ENCODE results near the gene AFAP1L2.

AFAP1L2 gene

GRCh38 chr10:114304017-114304570 lies 100.2 kb downstream of the AFAP1L2 start:
- Histone ChIP-seq H3K4me3 (ENCODE audit: low read depth in 1 of 2, low read length in 2 of 2) (no peak overlapping the region), H3K27ac (ENCODE audit: low read length) (no peak overlapping the region), H3K79me2 (ENCODE audit: insufficient read depth, low read length) (no peaks in the 10 kb centered on the region), H3K36me3 (ENCODE audit: insufficient read depth, low read length) (no peaks in the 10 kb centered on the region), H3K4me1 (ENCODE audit: insufficient read depth, low read length) (no peaks in the 10 kb centered on the region), H3K9ac (ENCODE audit: low read depth, low read length) (no peak overlapping the region), H3K9me3 (ENCODE audit: insufficient read depth, low read length, severe bottlenecking) (no peaks in the 10 kb centered on the region), H4K20me1 (ENCODE audit: insufficient read depth, low read length) (no peaks in the 10 kb centered on the region), H3K4me2 (ENCODE audit: insufficient read depth, low read length) (no peak overlapping the region), H2AFZ (ENCODE audit: low read depth, low read length) (no peak overlapping the region), H3K27me3 (ENCODE audit: insufficient read depth, low read length, poor library complexity) (peaks cover 8% of the 10 kb centered on the region)
- DNase-seq (peak; percentile 59), ATAC-seq (ENCODE audit: insufficient read depth, low read depth) (peak; percentile 68)
- TF ChIP-seq EZH2 (IDR thresholded peaks at IDR 0.05; ENCODE audit: borderline replicate concordance, low read depth, low read length, severe bottlenecking) (no peak), CTCF (IDR thresholded peaks at IDR 0.05; ENCODE audit: borderline replicate concordance, extremely low read depth, low read length, poor library complexity, severe bottlenecking) (peak; percentile 83)

- Histone ChIP-seq H2AFZ (ENCODE audit: low read depth, low read length) (no peak overlapping the region), H3K9me3 (ENCODE audit: insufficient read depth, low read length, severe bottlenecking) (no peaks in the 10 kb centered on the region), H3K4me1 (ENCODE audit: insufficient read depth, low read length) (no peaks in the 10 kb centered on the region), H3K4me2 (ENCODE audit: insufficient read depth, low read length) (no peak overlapping the region), H3K4me3 (ENCODE audit: low read depth in 1 of 2, low read length in 2 of 2) (no peak overlapping the region), H3K9ac (ENCODE audit: low read depth, low read length) (no peak overlapping the region), H3K36me3 (ENCODE audit: insufficient read depth, low read length) (no peaks in the 10 kb centered on the region), H4K20me1 (ENCODE audit: insufficient read depth, low read length) (no peaks in the 10 kb centered on the region), H3K27me3 (ENCODE audit: insufficient read depth, low read length, poor library complexity) (peaks cover 8% of the 10 kb centered on the region), H3K79me2 (ENCODE audit: insufficient read depth, low read length) (no peaks in the 10 kb centered on the region), H3K27ac (ENCODE audit: low read length) (no peak overlapping the region)
- no peak for DNase-seq
- no peak for ATAC-seq (ENCODE audit: insufficient read depth, low read depth)
- no peak for TF ChIP-seq CTCF (IDR thresholded peaks at IDR 0.05; ENCODE audit: borderline replicate concordance, extremely low read depth, low read length, poor library complexity, severe bottlenecking)
- no peak for TF ChIP-seq EZH2 (IDR thresholded peaks at IDR 0.05; ENCODE audit: borderline replicate concordance, low read depth, low read length, severe bottlenecking)
These were observed 100.7 kb downstream of the AFAP1L2 start for GRCh38 chr10:114303556-114303955.

GRCh38 chr10:114301951-114302710 lies 102.2 kb downstream of the AFAP1L2 start:
- H3K36me3 ChIP-seq (ENCODE audit: insufficient read depth, low read length): no peaks in the 10 kb centered on the region
- TF ChIP-seq EZH2 (IDR thresholded peaks at IDR 0.05; ENCODE audit: borderline replicate concordance, low read depth, low read length, severe bottlenecking): no peak
- ATAC-seq (ENCODE audit: insufficient read depth, low read depth) (no peak), DNase-seq (no peak)
- H3K27me3 ChIP-seq (ENCODE audit: insufficient read depth, low read length, poor library complexity): peaks cover 4% of the 10 kb centered on the region
- H3K4me1 ChIP-seq (ENCODE audit: insufficient read depth, low read length): no peaks in the 10 kb centered on the region
- H3K4me3 ChIP-seq (ENCODE audit: low read depth in 1 of 2, low read length in 2 of 2): no peak overlapping the region
- H2AFZ ChIP-seq (ENCODE audit: low read depth, low read length): no peak overlapping the region
- H4K20me1 ChIP-seq (ENCODE audit: insufficient read depth, low read length): no peaks in the 10 kb centered on the region
- H3K27ac ChIP-seq (ENCODE audit: low read length): no peak overlapping the region
- H3K4me2 ChIP-seq (ENCODE audit: insufficient read depth, low read length): no peak overlapping the region
- no peaks in the 10 kb centered on the region for H3K9me3 ChIP-seq (ENCODE audit: insufficient read depth, low read length, severe bottlenecking)
- no peaks in the 10 kb centered on the region for H3K79me2 ChIP-seq (ENCODE audit: insufficient read depth, low read length)
- no peak overlapping the region for H3K9ac ChIP-seq (ENCODE audit: low read depth, low read length)

- H3K27me3 ChIP-seq (ENCODE audit: insufficient read depth, low read length, poor library complexity): peaks cover 2% of the 10 kb centered on the region
- no peaks in the 10 kb centered on the region for H4K20me1 ChIP-seq (ENCODE audit: insufficient read depth, low read length)
- DNase-seq (no peak), ATAC-seq (ENCODE audit: insufficient read depth, low read depth) (no peak)
- H3K9ac ChIP-seq (ENCODE audit: low read depth, low read length): no peak overlapping the region
- peaks cover 2% of the 10 kb centered on the region for H3K9me3 ChIP-seq (ENCODE audit: insufficient read depth, low read length, severe bottlenecking)
- H3K4me1 ChIP-seq (ENCODE audit: insufficient read depth, low read length): no peaks in the 10 kb centered on the region
- no peak for TF ChIP-seq EZH2 (IDR thresholded peaks at IDR 0.05; ENCODE audit: borderline replicate concordance, low read depth, low read length, severe bottlenecking)
- TF ChIP-seq CTCF (IDR thresholded peaks at IDR 0.05; ENCODE audit: borderline replicate concordance, extremely low read depth, low read length, poor library complexity, severe bottlenecking): no peak
- no peak overlapping the region for H3K27ac ChIP-seq (ENCODE audit: low read length)
- H3K4me3 ChIP-seq (ENCODE audit: low read depth in 1 of 2, low read length in 2 of 2): no peak overlapping the region
- no peaks in the 10 kb centered on the region for H3K79me2 ChIP-seq (ENCODE audit: insufficient read depth, low read length)
- H3K36me3 ChIP-seq (ENCODE audit: insufficient read depth, low read length): no peaks in the 10 kb centered on the region
- no peak overlapping the region for H2AFZ ChIP-seq (ENCODE audit: low read depth, low read length)
- H3K4me2 ChIP-seq (ENCODE audit: insufficient read depth, low read length): no peak overlapping the region
These were observed 103.1 kb downstream of the AFAP1L2 start for GRCh38 chr10:114301177-114301576.

Data from DND-41 (cell line).